Measurements from ENCODE around the gene ANKRD39.

ANKRD39 gene

GRCh38 chr2:96860065-96861029, 2.5 kb upstream of the ANKRD39 start:
- Mint-ChIP-seq H3K4me3 (no peak overlapping the region), H3K4me1 (peaks cover 27% of the 10 kb centered on the region), H3K9me3 (no peaks in the 10 kb centered on the region), H3K36me3 (ENCODE audit: low read depth) (peaks cover 4% of the 10 kb centered on the region), H3K27me3 (no peaks in the 10 kb centered on the region), H3K27ac (no peak overlapping the region)
- DNase-seq (peak; percentile 41), ATAC-seq (no peak)

- Mint-ChIP-seq H3K27me3 (no peaks in the 10 kb centered on the region), H3K27ac (no peak overlapping the region), H3K9me3 (no peaks in the 10 kb centered on the region), H3K4me3 (peak overlapping the region; percentile 89), H3K4me1 (peaks cover 31% of the 10 kb centered on the region), H3K36me3 (ENCODE audit: low read depth) (peaks cover 4% of the 10 kb centered on the region)
- DNase-seq (no peak), ATAC-seq (no peak)
Measured at GRCh38 chr2:96859681-96860064, 1.9 kb upstream of the ANKRD39 start.

- DNase-seq (no peak), ATAC-seq (no peak)
- Mint-ChIP-seq H3K9me3 (no peaks in the 10 kb centered on the region), H3K27ac (peak overlapping the region; percentile 42), H3K36me3 (ENCODE audit: low read depth) (peaks cover 4% of the 10 kb centered on the region), H3K4me3 (peak overlapping the region; percentile 89), H3K4me1 (peaks cover 31% of the 10 kb centered on the region), H3K27me3 (no peaks in the 10 kb centered on the region)
Measured at GRCh38 chr2:96859099-96859649, 1.4 kb upstream of the ANKRD39 start.

- Mint-ChIP-seq H3K9me3 (no peaks in the 10 kb centered on the region), H3K4me1 (peaks cover 31% of the 10 kb centered on the region), H3K27ac (peak overlapping the region; percentile 78), H3K27me3 (no peaks in the 10 kb centered on the region), H3K4me3 (peak overlapping the region; percentile 89), H3K36me3 (ENCODE audit: low read depth) (peaks cover 7% of the 10 kb centered on the region)
- ATAC-seq (no peak), DNase-seq (peak; percentile 34)
Measured at GRCh38 chr2:96856776-96857666, 795 bp downstream of the ANKRD39 start.

- H3K9me3 Mint-ChIP-seq: no peaks in the 10 kb centered on the region
- no peak overlapping the region for H3K27ac Mint-ChIP-seq
- DNase-seq: no peak
- H3K27me3 Mint-ChIP-seq: no peaks in the 10 kb centered on the region
- peaks cover 13% of the 10 kb centered on the region for H3K4me1 Mint-ChIP-seq
- ATAC-seq: no peak
- peaks cover 13% of the 10 kb centered on the region for H3K36me3 Mint-ChIP-seq (ENCODE audit: low read depth)
- no peak overlapping the region for H3K4me3 Mint-ChIP-seq
Measured at GRCh38 chr2:96853321-96853720, 4.5 kb downstream of the ANKRD39 start.

- Mint-ChIP-seq H3K27me3 (no peaks in the 10 kb centered on the region), H3K9me3 (no peaks in the 10 kb centered on the region), H3K4me3 (no peak overlapping the region), H3K36me3 (ENCODE audit: low read depth) (peaks cover 15% of the 10 kb centered on the region), H3K27ac (no peak overlapping the region), H3K4me1 (peaks cover 13% of the 10 kb centered on the region)
- no peak for DNase-seq
- ATAC-seq: no peak
Measured at GRCh38 chr2:96852667-96853066, 5.1 kb downstream of the ANKRD39 start.

GRCh38 chr2:96848264-96848663, 9.6 kb downstream of the ANKRD39 start:
- H3K27ac Mint-ChIP-seq: no peak overlapping the region
- H3K36me3 Mint-ChIP-seq (ENCODE audit: low read depth): peaks cover 17% of the 10 kb centered on the region
- H3K4me1 Mint-ChIP-seq: no peaks in the 10 kb centered on the region
- H3K27me3 Mint-ChIP-seq: no peaks in the 10 kb centered on the region
- ATAC-seq (no peak), DNase-seq (no peak)
- no peak overlapping the region for H3K4me3 Mint-ChIP-seq
- H3K9me3 Mint-ChIP-seq: no peaks in the 10 kb centered on the region

- no peak for DNase-seq
- Mint-ChIP-seq H3K9me3 (no peaks in the 10 kb centered on the region), H3K27ac (no peak overlapping the region), H3K4me3 (no peak overlapping the region), H3K27me3 (no peaks in the 10 kb centered on the region), H3K36me3 (ENCODE audit: low read depth) (peaks cover 12% of the 10 kb centered on the region), H3K4me1 (no peaks in the 10 kb centered on the region)
- no peak for ATAC-seq
Measured at GRCh38 chr2:96847586-96847985, 10.2 kb downstream of the ANKRD39 start.

- ATAC-seq (no peak), DNase-seq (no peak)
- H3K27me3 Mint-ChIP-seq: no peaks in the 10 kb centered on the region
- H3K36me3 Mint-ChIP-seq (ENCODE audit: low read depth): peaks cover 12% of the 10 kb centered on the region
- no peaks in the 10 kb centered on the region for H3K4me1 Mint-ChIP-seq
- H3K9me3 Mint-ChIP-seq: no peaks in the 10 kb centered on the region
- no peak overlapping the region for H3K27ac Mint-ChIP-seq
- no peak overlapping the region for H3K4me3 Mint-ChIP-seq
Measured at GRCh38 chr2:96846825-96847224, 11.0 kb downstream of the ANKRD39 start.

GRCh38 chr2:96844405-96844808, 13.4 kb downstream of the ANKRD39 start:
- H3K27me3 Mint-ChIP-seq: no peaks in the 10 kb centered on the region
- no peak overlapping the region for H3K27ac Mint-ChIP-seq
- H3K9me3 Mint-ChIP-seq: no peaks in the 10 kb centered on the region
- peaks cover 8% of the 10 kb centered on the region for H3K4me1 Mint-ChIP-seq
- H3K4me3 Mint-ChIP-seq: no peak overlapping the region
- peaks cover 9% of the 10 kb centered on the region for H3K36me3 Mint-ChIP-seq (ENCODE audit: low read depth)
- ATAC-seq (no peak), DNase-seq (no peak)

- H3K4me3 Mint-ChIP-seq: no peak within 1 kb of the TSS
- ATAC-seq: no peak
Measured at GRCh38 chr2:96843538-96844268, 14.1 kb downstream of the ANKRD39 start, which contains the start of gene ANKRD23. Gene ANKRD23, minus strand, starts transcription at chr2:96844021. Its CDS starts 29 bp downstream, at chr2:96843992.

GRCh38 chr2:96842600-96842999, 15.2 kb downstream of the ANKRD39 start:
- ATAC-seq (no peak), DNase-seq (no peak)
- H3K9me3 Mint-ChIP-seq: no peaks in the 10 kb centered on the region
- H3K27ac Mint-ChIP-seq: no peak overlapping the region
- H3K4me1 Mint-ChIP-seq: peaks cover 10% of the 10 kb centered on the region
- peaks cover 7% of the 10 kb centered on the region for H3K36me3 Mint-ChIP-seq (ENCODE audit: low read depth)
- H3K27me3 Mint-ChIP-seq: no peaks in the 10 kb centered on the region
- H3K4me3 Mint-ChIP-seq: no peak overlapping the region

More at GRCh38 chr2:96843538-96844268, 14.1 kb downstream of the ANKRD39 start, which contains the start of gene ANKRD23:
- H3K9me3 Mint-ChIP-seq: no peaks in the 10 kb centered on the region
- peaks cover 9% of the 10 kb centered on the region for H3K36me3 Mint-ChIP-seq (ENCODE audit: low read depth)
- peaks cover 10% of the 10 kb centered on the region for H3K4me1 Mint-ChIP-seq
- no peak within 1 kb of the TSS for H3K27ac Mint-ChIP-seq
- no peaks in the 10 kb centered on the region for H3K27me3 Mint-ChIP-seq
- no peak for DNase-seq

- H3K4me3 Mint-ChIP-seq: no peak overlapping the region
- H3K27me3 Mint-ChIP-seq: no peaks in the 10 kb centered on the region
- no peak overlapping the region for H3K27ac Mint-ChIP-seq
- no peaks in the 10 kb centered on the region for H3K9me3 Mint-ChIP-seq
- ATAC-seq (no peak), DNase-seq (no peak)
- peaks cover 7% of the 10 kb centered on the region for H3K36me3 Mint-ChIP-seq (ENCODE audit: low read depth)
- H3K4me1 Mint-ChIP-seq: peaks cover 10% of the 10 kb centered on the region
Measured at GRCh38 chr2:96841701-96842495, 15.9 kb downstream of the ANKRD39 start.
